IMR-90 (cell line): ENCODE measurements around the gene EML3. TPM values are rescaled to one million over a fixed set of nuclear protein-coding genes. Genes with fewer than 3 reads are reported as not detected.

Experiments used
- ATAC-seq: fragments of 200-7000 bp; cut with Tn5 transposase; 2 replicates; pipeline ENCODE4 v1.9.1; 2020; ENCODE audit warnings: low read depth, mild to moderate bottlenecking, moderate library complexity
- BruUV-seq: library from RNA; stranded (reverse); fragments of 400-500 nt; replicated peaks from 2 replicates; lab custom pipeline; 2021; lab: Mats Ljungman, UMichigan
- CTCF ChIA-PET: fragments of 300-600 bp; formaldehyde crosslinking; extraction: SDS; loops from one replicate; lab custom pipeline; 2021; ENCODE audit warnings: antibody characterized with exemption; lab: Yijun Ruan, JAX
- POLR2A ChIA-PET: fragments of 300-600 bp; sonication (Branson Sonifier 250); formaldehyde crosslinking; loops from one replicate; lab custom pipeline; 2022; ENCODE audit warnings: antibody characterized with exemption; ENCODE audit not compliant: unreplicated experiment; lab: Charles Lee
- DNase-seq: peaks from one replicate; pipeline ENCODE4 v3.0.0; 2013
- H2AFZ ChIP-seq: replicated peaks from 2 replicates; pipeline ENCODE3; 2013; ENCODE audit warnings: low read length, mild to moderate bottlenecking; ENCODE audit not compliant: poor library complexity
- H2AK5ac ChIP-seq: 2 replicates; pipeline ENCODE4 v1.6.1; 2013; ENCODE audit warnings: low read depth, low read length, inconsistent platforms
- H2AK9ac ChIP-seq: replicated peaks from 2 replicates; pipeline ENCODE3; 2013; ENCODE audit warnings: mild to moderate bottlenecking, low read depth, low read length, moderate library complexity; ENCODE audit not compliant: poor library complexity
- H2BK120ac ChIP-seq: 2 replicates; pipeline ENCODE4 v1.6.1; 2013; ENCODE audit warnings: low read depth, low read length, inconsistent platforms
- H2BK15ac ChIP-seq: 3 replicates; pipeline ENCODE4 v1.6.1; 2013; ENCODE audit warnings: low read depth, low read length, inconsistent platforms
- H2BK20ac ChIP-seq: 2 replicates; pipeline ENCODE4 v1.6.1; 2013; ENCODE audit warnings: low read depth, mild to moderate bottlenecking, inconsistent platforms, low read length, moderate library complexity
- H2BK5ac ChIP-seq: 2 replicates; pipeline ENCODE4 v1.6.1; 2013; ENCODE audit warnings: mild to moderate bottlenecking, low read depth, low read length, inconsistent platforms; ENCODE audit not compliant: poor library complexity, severe bottlenecking
- H3K14ac ChIP-seq: replicated peaks from 2 replicates; pipeline ENCODE4 v1.6.1; 2013; ENCODE audit warnings: low read depth, low read length, inconsistent platforms
- H3K18ac ChIP-seq: 2 replicates; pipeline ENCODE4 v1.6.1; 2013; ENCODE audit warnings: low read depth, low read length, control low read depth
- H3K23ac ChIP-seq: 2 replicates; pipeline ENCODE4 v1.6.1; 2013; ENCODE audit warnings: low read depth, low read length, inconsistent platforms
- H3K27ac ChIP-seq: 2 replicates; pipeline ENCODE4 v1.5.1; 2013; ENCODE audit warnings: mild to moderate bottlenecking, control low read depth, low read length; ENCODE audit not compliant: insufficient read depth
- H3K27me3 ChIP-seq: 2 replicates; pipeline ENCODE4 v1.6.1; 2013; ENCODE audit warnings: low read length; ENCODE audit not compliant: control insufficient read depth, insufficient read depth
- H3K36me3 ChIP-seq: 2 replicates; pipeline ENCODE4 v1.6.1; 2013; ENCODE audit warnings: low read length, mixed read lengths; ENCODE audit not compliant: control insufficient read depth, insufficient read depth
- H3K4ac ChIP-seq: 2 replicates; pipeline ENCODE4 v1.6.1; 2013; ENCODE audit warnings: low read depth, low read length, inconsistent platforms
- H3K4me1 ChIP-seq: 2 replicates; pipeline ENCODE4 v1.6.1; 2013; ENCODE audit warnings: low read length, mixed read lengths; ENCODE audit not compliant: control insufficient read depth, insufficient read depth
- H3K4me2 ChIP-seq: 2 replicates; pipeline ENCODE4 v1.6.1; 2013; ENCODE audit warnings: low read depth, mild to moderate bottlenecking, control low read depth, low read length, moderate library complexity
- H3K4me3 ChIP-seq: 2 replicates; pipeline ENCODE4 v1.5.1; 2013; ENCODE audit warnings: low read depth, mild to moderate bottlenecking, control low read depth, low read length, moderate library complexity; ENCODE audit not compliant: insufficient read depth
- H3K56ac ChIP-seq: 2 replicates; pipeline ENCODE4 v1.6.1; 2013; ENCODE audit warnings: low read length, inconsistent platforms; ENCODE audit not compliant: insufficient read depth; ENCODE audit errors: extremely low read depth
- H3K79me1 ChIP-seq, 2 experiments: 2 replicates each; pipeline ENCODE4 v1.6.1; 2013; ENCODE audit warnings: low read length in 2 of 2, inconsistent platforms in 1 of 2, low read depth in 1 of 2
- H3K9ac ChIP-seq: 2 replicates; pipeline ENCODE4 v1.6.1; 2013; ENCODE audit warnings: low read depth, low read length, control low read depth
- H3K9me1 ChIP-seq: 2 replicates; pipeline ENCODE4 v1.6.1; 2013; ENCODE audit warnings: low read length, inconsistent platforms; ENCODE audit not compliant: insufficient read depth
- H3K9me3 ChIP-seq: 2 replicates; pipeline ENCODE4 v1.6.1; 2013; ENCODE audit warnings: low read length; ENCODE audit not compliant: control insufficient read depth, insufficient read depth
- H4K20me1 ChIP-seq: 2 replicates; pipeline ENCODE4 v1.6.1; 2013; ENCODE audit warnings: low read length, inconsistent platforms; ENCODE audit not compliant: insufficient read depth
- H4K5ac ChIP-seq: 2 replicates; pipeline ENCODE4 v1.6.1; 2013; ENCODE audit warnings: mild to moderate bottlenecking, low read depth, low read length, control low read depth
- H4K8ac ChIP-seq, 2 experiments: 2 replicates each; pipeline ENCODE4 v1.6.1; 2013; ENCODE audit warnings: low read depth in 2 of 2, low read length in 2 of 2, control low read depth in 1 of 2, inconsistent platforms in 1 of 2
- H4K91ac ChIP-seq: 2 replicates; pipeline ENCODE4 v1.6.1; 2013; ENCODE audit warnings: low read depth, low read length, inconsistent platforms; ENCODE audit not compliant: insufficient read depth
- CEBPB ChIP-seq: IDR thresholded peaks from 2 replicates; pipeline ENCODE4 v1.6.1; 2012; ENCODE audit warnings: low read depth, low read length, improper control_type of control experiment
- FOS ChIP-seq: fragments of 150-350 bp; IDR thresholded peaks from 2 replicates; pipeline ENCODE4 v1.6.1; 2016; ENCODE audit warnings: low read depth, low read length
- MAZ ChIP-seq: IDR thresholded peaks from 2 replicates; pipeline ENCODE4 v1.6.1; 2012; ENCODE audit warnings: low read depth, mild to moderate bottlenecking, low read length, improper control_type of control experiment, moderate library complexity, borderline replicate concordance
- MXI1 ChIP-seq: IDR thresholded peaks from 2 replicates; pipeline ENCODE4 v1.6.1; 2012; ENCODE audit warnings: low read depth, mild to moderate bottlenecking, low read length, moderate library complexity, borderline replicate concordance
- NFE2L2 ChIP-seq: fragments of 150-350 bp; IDR thresholded peaks from 2 replicates; pipeline ENCODE4 v1.6.1; 2016; ENCODE audit warnings: low read depth, mild to moderate bottlenecking, low read length
- RFX5 ChIP-seq: IDR thresholded peaks from 2 replicates; pipeline ENCODE4 v1.8.0; 2012; ENCODE audit warnings: low read depth, mild to moderate bottlenecking, low read length, moderate library complexity
- SMC3 ChIP-seq: fragments of 150-350 bp; IDR thresholded peaks from 2 replicates; pipeline ENCODE4 v1.6.1; 2016; ENCODE audit warnings: low read depth, mild to moderate bottlenecking, antibody characterized with exemption, low read length, moderate library complexity
- WGBS, 2 experiments: methylation state at CpG; one replicate each; pipeline versions ENCODE4 v1.1.5 to v1.1.7; 2013; ENCODE audit warnings: missing lambda C conversion rate in 2 of 2; ENCODE audit not compliant: insufficient read length in 1 of 2; ENCODE audit errors: extremely low coverage in 2 of 2; 5-methylcytosine and 5-hydroxymethylcytosine counted together
- dilution Hi-C: fragments of 300-500 bp; cut with HindIII; formaldehyde crosslinking; loops from one replicate; pipeline ENCODE4 v1.14.3; 2018; ENCODE audit warnings: low sequenced_read_pairs; ENCODE audit not compliant: unreplicated experiment
- in situ Hi-C: fragments of 300-500 bp; cut with MboI; formaldehyde crosslinking; loops from 3 replicates; pipeline ENCODE4 v1.14.3; 2019; ENCODE audit warnings: low sequenced_read_pairs, inconsistent platforms, mixed read lengths
- intact Hi-C: fragments of 100-400 bp; cut with micrococcal nuclease; formaldehyde crosslinking; loops from 2 replicates; pipeline ENCODE4 v1.10.0; 2022
- polyA plus RNA-seq, 3 experiments: library from polyadenylated mRNA; depleted of rRNA; stranded (reverse); fragments of >200 nt; gene quantifications; 2 replicates each; pipeline ENCODE4 v1.2.3, GENCODE V29; 2012; ENCODE audit warnings: low replicate concordance in 1 of 3
- total RNA-seq: library from RNA; depleted of rRNA; stranded (reverse); fragments of >200 nt; gene quantifications from 2 replicates; pipeline ENCODE4 v1.2.3, GENCODE V29; 2012
- TF ChIP-seq, protein P1 (sequence below): fragments of 150-350 bp; IDR thresholded peaks from 2 replicates; pipeline ENCODE4 v1.6.1; 2016; ENCODE audit warnings: low read depth, mild to moderate bottlenecking, low read length, moderate library complexity, borderline replicate concordance
- TF ChIP-seq, protein P2 (sequence below): fragments of 150-350 bp; IDR thresholded peaks from 2 replicates; pipeline ENCODE4 v1.6.1; 2017; ENCODE audit warnings: mild to moderate bottlenecking, antibody characterized with exemption, low read length, low read depth

Gene EML3
- total and polyA plus RNA-seq, 2 of the 4 experiments (the other 2 are of a cell fraction), result 5.0 to 24.7 TPM

DNA sequence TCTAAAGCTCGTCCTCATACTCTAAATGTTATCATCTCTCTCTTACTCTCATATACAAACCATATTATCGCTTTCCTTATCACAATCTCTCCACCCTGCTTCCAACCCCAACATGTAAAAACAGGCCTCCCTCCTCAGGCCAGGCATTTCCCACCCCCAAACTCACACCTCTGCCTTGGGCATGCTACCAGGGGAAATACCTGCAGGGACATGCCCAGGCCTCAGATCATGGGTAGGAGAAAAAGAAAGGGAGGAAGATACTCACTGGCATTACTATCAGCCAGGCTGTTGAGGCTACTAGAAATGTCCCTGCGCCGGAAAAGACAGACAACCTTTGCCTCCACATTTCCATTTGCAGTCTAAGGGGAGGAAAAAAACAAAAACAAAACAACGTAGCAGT, 12.7 kb downstream of the EML3 start (continued):
- TF ChIP-seq, protein P1, sequence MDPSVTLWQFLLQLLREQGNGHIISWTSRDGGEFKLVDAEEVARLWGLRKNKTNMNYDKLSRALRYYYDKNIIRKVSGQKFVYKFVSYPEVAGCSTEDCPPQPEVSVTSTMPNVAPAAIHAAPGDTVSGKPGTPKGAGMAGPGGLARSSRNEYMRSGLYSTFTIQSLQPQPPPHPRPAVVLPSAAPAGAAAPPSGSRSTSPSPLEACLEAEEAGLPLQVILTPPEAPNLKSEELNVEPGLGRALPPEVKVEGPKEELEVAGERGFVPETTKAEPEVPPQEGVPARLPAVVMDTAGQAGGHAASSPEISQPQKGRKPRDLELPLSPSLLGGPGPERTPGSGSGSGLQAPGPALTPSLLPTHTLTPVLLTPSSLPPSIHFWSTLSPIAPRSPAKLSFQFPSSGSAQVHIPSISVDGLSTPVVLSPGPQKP, result no peak
- no peak for TF ChIP-seq SMC3

DNA sequence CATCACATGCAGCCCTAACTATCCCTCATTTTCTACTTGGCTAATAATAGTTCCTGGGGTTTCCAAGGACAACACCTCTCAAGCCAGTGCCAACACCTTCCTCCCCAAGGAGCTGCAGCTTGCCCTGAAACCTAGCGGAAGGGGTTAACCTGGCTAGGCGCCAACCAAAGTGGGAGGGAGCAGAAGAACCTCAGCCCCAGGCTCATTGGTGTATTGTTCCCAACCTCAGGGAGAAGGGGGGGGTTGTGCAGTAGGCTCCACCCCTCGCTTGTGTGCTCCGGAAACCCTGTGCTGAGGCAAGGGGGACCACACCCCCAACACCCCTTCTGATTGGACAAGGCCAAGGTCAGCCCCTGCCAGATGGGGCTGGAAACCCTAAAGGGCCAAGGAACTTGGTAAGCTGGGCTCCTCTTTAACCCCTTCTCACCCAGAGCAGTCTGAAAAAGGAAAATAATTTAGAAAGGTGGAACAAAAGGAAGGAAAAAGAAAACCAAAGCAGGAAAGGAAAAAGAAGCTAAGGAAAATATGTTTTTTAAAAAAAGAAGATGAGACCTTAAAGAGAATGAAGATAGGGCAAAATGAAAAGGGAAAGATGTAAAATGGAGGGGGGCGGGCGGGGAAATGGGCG, 13.4 kb downstream of the EML3 start:
- 100% methylated on average over 2 of the region's 7 CpGs; no CpG with 5 or more reads in 1 of the 2 experiments for WGBS, 2 experiments
- dilution Hi-C loops, result no loop called here
- H3K14ac ChIP-seq, result peak overlapping the region; percentile 80
- 0 out of 2 replicates have a peak overlapping the region, but pooled peaks have one; percentile 26 for H4K5ac ChIP-seq
- peak overlapping the region; percentile 9 to 55; a peak in 3 of 4 replicates for H4K8ac ChIP-seq
- intact Hi-C loops, result loop anchor here (10.0 kb wide), 1 partner anchor 96 kb away; no protein-coding TSS in a partner anchor
- H2BK20ac ChIP-seq, result no peak overlapping the region
- DNase-seq, result peak; percentile 99
- no peak overlapping the region for H3K18ac ChIP-seq
- BruUV-seq, result no TSS peak
- H2AK5ac ChIP-seq, result peak overlapping the region; percentile 54
- no peak for TF ChIP-seq FOS
- TF ChIP-seq MXI1, result peak; percentile 54; the same call in 1 of the 2 replicates
- no peak for TF ChIP-seq NFE2L2
- TF ChIP-seq CEBPB, result peak; percentile 47; the same call in 1 of the 2 replicates
- TF ChIP-seq, protein P2, sequence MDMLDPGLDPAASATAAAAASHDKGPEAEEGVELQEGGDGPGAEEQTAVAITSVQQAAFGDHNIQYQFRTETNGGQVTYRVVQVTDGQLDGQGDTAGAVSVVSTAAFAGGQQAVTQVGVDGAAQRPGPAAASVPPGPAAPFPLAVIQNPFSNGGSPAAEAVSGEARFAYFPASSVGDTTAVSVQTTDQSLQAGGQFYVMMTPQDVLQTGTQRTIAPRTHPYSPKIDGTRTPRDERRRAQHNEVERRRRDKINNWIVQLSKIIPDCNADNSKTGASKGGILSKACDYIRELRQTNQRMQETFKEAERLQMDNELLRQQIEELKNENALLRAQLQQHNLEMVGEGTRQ, result peak; percentile 27; the same call in 1 of the 2 replicates
- TF ChIP-seq, protein P1, result no peak
- TF ChIP-seq RFX5, result no peak
- peak; percentile 79; the same call in 1 of the 2 replicates for TF ChIP-seq MAZ
- peak overlapping the region; percentile 91 for H2AK9ac ChIP-seq
- peak overlapping the region; percentile 76; the same call in 1 of the 2 replicates for H3K27ac ChIP-seq
- H2BK120ac ChIP-seq, result no peak overlapping the region
- ChIA-PET CTCF (interaction anchor here (0.8 to 0.9 kb wide), 2 partner anchors 13 to 282 kb away, joined by 4 read pairs; partner anchors contain the start of genes EML3 and SLC3A2), POLR2A (no interaction called here)
- peaks cover 7% of the 10 kb centered on the region for H3K4me1 ChIP-seq
- no peak overlapping the region; the same call in 1 of the 2 replicates for H3K4me3 ChIP-seq
- H4K20me1 ChIP-seq, result peaks cover 17% of the 10 kb centered on the region; the same call in 1 of the 2 replicates
- H2BK15ac ChIP-seq, result no peak overlapping the region
- H3K79me1 ChIP-seq, result peaks cover 15 to 49% of the 10 kb centered on the region in 2 experiments
- ATAC-seq, result peak; percentile 73
- H3K4me2 ChIP-seq, result peak overlapping the region; percentile 91
- peak overlapping the region; percentile 91 for H3K23ac ChIP-seq
- H3K9me1 ChIP-seq, result peaks cover 5% of the 10 kb centered on the region
- no peaks in the 10 kb centered on the region for H3K9me3 ChIP-seq
- in situ Hi-C loops, result no loop called here
- H3K36me3 ChIP-seq, result peaks cover 46% of the 10 kb centered on the region
- H3K56ac ChIP-seq, result no peak overlapping the region
- H3K4ac ChIP-seq, result peak overlapping the region; percentile 80
- H3K27me3 ChIP-seq, result no peaks in the 10 kb centered on the region
- H2AFZ ChIP-seq, result peak overlapping the region; percentile 40
- peak overlapping the region; percentile 90; the same call in 1 of the 2 replicates for H3K9ac ChIP-seq
- peak overlapping the region; percentile 78 for H2BK5ac ChIP-seq
- peak overlapping the region; percentile 38 for H4K91ac ChIP-seq
